Omental fat pad (tissue), 4 donors: Measurements from ENCODE around the gene SCEL. TPM values are rescaled to one million over a fixed set of nuclear protein-coding genes. Genes with fewer than 3 reads are reported as not detected.
A peak's percentile ranks its signal among the peaks of the same experiment; 100 is the strongest.

Experiments
- ATAC-seq: fragments of 150-250 bp; one replicate; pipeline ENCODE4 v1.9.1; 2016; ENCODE audit warnings: mild to moderate bottlenecking, moderate library complexity; ENCODE audit not compliant: low FRiP score
- DNase-seq: peaks from one replicate; pipeline ENCODE4 v3.0.0-alpha.2; 2019; ENCODE audit warnings: low spot score
- total RNA-seq, 4 donors: library from RNA; depleted of rRNA; stranded (reverse); fragments of >200 nt; gene quantifications; one replicate each; pipeline ENCODE4 v1.1.0, GENCODE V29; 2016
- TF ChIP-seq, protein P1 (sequence below), 3 donors: fragments of 450-650 bp; IDR thresholded peaks; one replicate each; pipeline ENCODE4 v1.5.1; 2016 to 2017; ENCODE audit warnings: antibody characterized with exemption in 3 of 3, mild to moderate bottlenecking in 3 of 3, moderate library complexity in 2 of 3

SCEL gene
- total RNA-seq, 4 donors from 2014 or later: 0.94 to 6.9 (median 4.1) TPM

DNA sequence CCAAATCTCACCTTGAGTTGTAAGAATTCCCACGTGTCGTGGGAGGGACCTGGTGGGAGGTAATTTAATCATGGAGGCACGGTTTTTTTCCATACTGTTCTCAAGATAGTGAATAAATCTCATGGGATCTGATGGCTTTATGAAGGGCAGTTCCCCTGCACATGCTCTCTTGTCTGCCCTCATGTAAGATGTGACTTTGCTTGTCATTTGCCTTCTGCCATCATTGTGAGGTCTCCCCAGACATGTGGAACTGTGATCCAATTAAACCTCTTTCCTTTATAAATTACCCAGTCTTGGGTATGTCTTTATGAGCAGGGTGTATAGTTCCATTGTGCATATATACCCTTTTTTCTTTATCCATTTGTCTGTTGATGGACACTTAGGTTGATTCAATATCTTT lies 13.1 kb downstream of the SCEL start:
- ATAC-seq (no peak), DNase-seq (no peak)
- TF ChIP-seq, protein P1, sequence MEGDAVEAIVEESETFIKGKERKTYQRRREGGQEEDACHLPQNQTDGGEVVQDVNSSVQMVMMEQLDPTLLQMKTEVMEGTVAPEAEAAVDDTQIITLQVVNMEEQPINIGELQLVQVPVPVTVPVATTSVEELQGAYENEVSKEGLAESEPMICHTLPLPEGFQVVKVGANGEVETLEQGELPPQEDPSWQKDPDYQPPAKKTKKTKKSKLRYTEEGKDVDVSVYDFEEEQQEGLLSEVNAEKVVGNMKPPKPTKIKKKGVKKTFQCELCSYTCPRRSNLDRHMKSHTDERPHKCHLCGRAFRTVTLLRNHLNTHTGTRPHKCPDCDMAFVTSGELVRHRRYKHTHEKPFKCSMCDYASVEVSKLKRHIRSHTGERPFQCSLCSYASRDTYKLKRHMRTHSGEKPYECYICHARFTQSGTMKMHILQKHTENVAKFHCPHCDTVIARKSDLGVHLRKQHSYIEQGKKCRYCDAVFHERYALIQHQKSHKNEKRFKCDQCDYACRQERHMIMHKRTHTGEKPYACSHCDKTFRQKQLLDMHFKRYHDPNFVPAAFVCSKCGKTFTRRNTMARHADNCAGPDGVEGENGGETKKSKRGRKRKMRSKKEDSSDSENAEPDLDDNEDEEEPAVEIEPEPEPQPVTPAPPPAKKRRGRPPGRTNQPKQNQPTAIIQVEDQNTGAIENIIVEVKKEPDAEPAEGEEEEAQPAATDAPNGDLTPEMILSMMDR (IDR thresholded peaks at IDR 0.05): no peak

DNA sequence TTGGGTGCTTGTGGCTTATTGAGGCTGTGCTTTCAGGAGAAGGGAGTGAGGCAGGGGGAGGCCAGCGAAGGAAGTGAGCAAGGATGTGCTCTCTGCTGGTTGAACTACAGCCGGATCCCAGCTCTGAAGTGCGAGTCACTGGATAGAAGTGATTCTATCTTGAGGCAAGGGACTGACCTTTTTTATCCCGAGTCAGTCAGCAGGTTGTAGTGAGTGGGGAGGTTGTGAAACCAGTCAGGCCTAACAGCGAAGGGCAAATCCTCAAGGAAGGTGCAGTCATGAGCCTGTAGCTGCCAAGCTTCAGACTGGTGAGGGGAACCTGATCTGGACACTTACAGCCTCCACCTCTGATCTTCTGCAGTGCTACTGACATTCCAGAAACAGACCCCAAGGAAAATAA lies 18.6 kb downstream of the SCEL start:
- peak; percentile 83 for ATAC-seq
- TF ChIP-seq, protein P1 (IDR thresholded peaks at IDR 0.05): no peak
- DNase-seq: no peak

DNA sequence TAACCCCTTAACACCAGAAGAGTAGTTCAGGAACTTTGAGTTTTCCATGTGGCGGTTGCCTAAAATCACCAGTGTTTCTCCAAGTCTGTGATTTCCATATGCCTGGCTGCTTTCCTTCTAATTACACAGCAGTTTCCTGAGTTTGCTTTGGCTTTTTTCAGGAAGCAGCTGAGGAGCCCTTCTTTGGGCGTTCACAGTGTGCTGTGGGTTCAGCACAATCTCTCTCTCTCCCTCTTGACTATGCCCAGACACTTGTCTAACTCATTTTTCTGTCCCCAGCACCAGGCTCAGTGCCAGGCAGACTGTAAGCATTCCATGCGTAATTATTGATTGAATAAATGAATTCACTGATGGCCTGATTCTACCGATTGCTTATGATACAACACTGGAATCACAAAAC lies 19.7 kb downstream of the SCEL start:
- ATAC-seq (no peak), DNase-seq (no peak)
- TF ChIP-seq, protein P1 (IDR thresholded peaks at IDR 0.05): no peak

DNA sequence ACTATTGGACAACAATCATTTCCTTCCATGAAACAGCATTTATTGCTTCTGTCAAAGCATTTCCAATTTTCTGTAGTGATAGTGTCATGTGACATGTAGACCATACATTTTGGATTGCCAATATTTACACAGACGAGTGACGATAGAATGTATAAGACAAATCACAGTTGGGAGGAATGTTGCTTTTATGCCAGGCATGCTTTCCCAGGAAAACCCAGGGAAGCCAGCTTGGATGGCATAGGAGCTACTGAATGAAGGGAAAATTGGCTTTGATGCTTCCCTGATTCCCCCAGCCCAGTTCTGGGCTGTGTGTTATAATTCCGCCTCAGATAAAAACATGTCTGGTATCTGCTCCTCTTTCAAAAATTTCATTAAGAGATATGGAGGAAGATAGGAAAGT lies 22.5 kb downstream of the SCEL start:
- no peak for DNase-seq
- TF ChIP-seq, protein P1 (IDR thresholded peaks at IDR 0.05): no peak
- no peak for ATAC-seq

DNA sequence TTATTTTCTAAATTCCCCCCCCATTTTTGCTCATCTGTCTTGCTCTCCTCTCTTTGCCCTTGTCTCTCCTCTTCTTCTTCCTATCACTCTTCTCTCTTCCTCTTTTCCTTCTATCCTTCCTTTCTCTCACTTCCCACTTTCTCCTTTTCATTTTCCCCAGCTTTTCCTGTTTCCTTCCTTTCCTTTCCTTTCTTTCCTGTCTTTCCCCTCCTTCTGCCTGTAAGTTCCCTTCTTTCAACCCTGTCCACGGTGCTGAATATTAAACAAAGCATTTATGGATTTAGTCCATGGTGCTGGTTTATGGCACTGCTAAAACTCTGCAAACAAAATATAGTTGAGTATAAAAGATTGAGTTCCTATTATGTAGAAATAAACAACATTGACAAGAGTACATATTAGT lies 27.6 kb downstream of the SCEL start:
- TF ChIP-seq, protein P1 (IDR thresholded peaks at IDR 0.05): no peak
- DNase-seq (no peak), ATAC-seq (no peak)

DNA sequence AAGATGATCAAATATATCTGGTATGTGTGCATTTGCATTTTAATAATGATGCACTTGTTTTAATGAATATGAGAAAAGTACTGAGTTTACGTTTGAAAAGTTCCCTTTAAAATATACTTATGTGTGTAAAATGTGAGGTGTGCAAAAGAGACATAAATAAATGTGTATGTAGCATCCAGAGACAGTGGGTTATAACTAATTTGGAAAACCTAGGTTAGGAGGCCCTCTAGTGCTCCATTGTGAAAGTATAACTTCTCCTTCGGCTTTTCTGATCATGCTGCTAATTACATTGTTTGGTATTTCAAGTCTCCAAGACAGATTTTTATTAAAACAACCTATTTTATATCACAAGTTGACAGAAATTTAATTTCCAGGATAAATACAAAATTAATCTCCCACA lies 30.1 kb downstream of the SCEL start:
- no peak for ATAC-seq
- DNase-seq: no peak
- TF ChIP-seq, protein P1 (IDR thresholded peaks at IDR 0.05): no peak

DNA sequence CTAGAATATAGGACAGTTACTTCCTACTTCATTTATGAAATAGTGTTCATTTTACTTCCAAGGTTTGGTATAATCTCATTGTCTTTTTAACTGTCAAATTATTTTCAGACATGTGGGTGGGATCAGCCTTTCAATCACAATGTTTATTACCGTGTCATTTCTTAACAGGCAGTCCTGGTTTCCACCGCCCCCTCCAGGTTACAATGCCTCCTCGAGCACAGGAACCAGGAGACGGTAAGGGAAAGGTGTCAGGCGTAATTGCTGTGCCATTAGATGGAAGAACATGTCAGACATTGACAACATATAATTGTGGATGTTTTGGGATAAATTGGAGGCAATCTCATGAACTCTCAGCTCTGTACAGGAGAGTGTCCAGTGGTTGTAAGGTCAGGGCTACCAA lies 36.5 kb downstream of the SCEL start:
- DNase-seq (no peak), ATAC-seq (no peak)
- TF ChIP-seq, protein P1 (IDR thresholded peaks at IDR 0.05): no peak
